GM21786 (cell line): ENCODE measurements around the gene CDK3.

ENCODE experiments used
- ATAC-seq: cut with Tn5 transposase; IDR thresholded peaks from one replicate; pipeline ENCODE4 v1.9.1; 2021; ENCODE audit not compliant: unreplicated experiment

Gene CDK3

GRCh38 chr17:76013377-76013932 lies 12.8 kb downstream of the CDK3 start:
- no peak for ATAC-seq

DNA sequence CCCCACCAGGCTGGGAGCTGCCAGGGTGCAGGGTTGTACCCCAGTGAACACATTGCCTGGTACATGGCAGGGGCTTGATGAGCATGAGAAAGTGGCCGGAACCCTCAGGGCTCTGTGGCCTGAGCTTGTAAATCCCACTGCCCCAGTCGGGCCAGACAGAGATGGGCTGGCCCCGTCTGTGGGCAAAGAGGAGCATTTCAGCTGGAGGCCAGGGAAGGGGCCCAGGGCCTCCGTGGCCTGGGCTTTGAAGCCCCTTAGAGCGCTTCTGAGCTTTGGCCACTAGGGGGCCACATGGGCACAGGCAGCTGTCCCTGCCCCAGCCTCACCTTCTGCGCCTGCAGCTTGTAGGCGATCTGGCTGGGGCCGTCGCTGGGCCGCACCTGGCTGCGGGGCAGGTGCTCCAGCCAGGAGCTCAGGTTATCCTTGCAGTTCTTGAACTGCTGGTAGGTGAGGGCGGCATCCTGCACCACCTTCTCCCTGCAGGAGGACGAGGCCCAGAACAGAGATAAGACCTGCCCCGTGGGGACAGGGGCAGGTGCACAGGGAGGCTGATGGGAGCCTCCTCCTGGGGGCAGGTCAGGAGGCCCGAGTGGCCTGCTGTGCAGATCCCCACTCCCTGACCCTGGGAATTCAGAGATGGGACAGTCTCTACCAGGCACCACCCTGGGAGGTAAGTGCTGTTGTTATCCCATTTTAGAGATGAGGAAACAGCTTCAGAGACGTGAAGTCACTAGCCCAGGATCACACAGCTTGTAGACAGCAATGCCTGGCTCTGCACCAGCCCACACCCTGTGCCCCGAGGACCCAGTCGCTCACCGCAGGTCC lies 13.7 kb downstream of the CDK3 start:
- no peak for ATAC-seq

DNA sequence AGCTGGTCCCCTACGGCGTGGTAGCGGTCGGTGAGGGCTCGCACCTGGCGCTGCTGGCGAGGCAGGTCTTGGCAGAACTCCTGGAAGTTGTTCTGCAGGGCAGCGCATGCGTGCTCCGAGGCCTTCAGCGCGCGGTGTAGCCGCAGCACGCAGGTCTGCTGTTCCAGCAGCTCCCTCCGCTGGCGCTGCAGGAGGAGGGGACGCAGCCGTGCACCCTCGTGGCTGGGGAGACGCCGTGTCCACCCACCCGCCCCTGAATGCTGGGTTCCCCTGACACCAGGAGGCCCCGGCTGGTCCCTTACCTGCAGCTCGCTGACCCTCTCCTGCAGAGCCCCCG lies 14.2 kb downstream of the CDK3 start:
- no peak for ATAC-seq

- ATAC-seq: no peak
These were observed 17.1 kb downstream of the CDK3 start for GRCh38 chr17:76017481-76018339.

DNA sequence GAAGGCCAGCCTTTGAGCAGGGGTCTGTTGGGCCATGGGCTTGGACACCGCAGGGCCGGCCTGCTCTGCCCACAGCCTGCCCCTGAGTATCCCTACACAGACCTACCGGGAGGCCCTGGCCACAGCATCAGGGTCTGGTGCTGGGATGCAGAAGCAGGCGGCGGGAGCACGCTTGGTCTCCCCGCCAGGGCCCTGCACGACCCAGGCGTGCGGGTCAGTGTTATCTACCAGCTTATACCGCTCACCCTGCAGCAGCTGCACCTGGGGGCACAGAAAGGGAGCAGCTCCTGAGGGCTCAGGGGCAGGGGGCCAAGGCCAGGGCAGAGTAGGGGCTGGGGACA lies 17.7 kb downstream of the CDK3 start:
- no peak for ATAC-seq

- ATAC-seq: no peak
These were observed 18.1 kb downstream of the CDK3 start for GRCh38 chr17:76018801-76019200.

DNA sequence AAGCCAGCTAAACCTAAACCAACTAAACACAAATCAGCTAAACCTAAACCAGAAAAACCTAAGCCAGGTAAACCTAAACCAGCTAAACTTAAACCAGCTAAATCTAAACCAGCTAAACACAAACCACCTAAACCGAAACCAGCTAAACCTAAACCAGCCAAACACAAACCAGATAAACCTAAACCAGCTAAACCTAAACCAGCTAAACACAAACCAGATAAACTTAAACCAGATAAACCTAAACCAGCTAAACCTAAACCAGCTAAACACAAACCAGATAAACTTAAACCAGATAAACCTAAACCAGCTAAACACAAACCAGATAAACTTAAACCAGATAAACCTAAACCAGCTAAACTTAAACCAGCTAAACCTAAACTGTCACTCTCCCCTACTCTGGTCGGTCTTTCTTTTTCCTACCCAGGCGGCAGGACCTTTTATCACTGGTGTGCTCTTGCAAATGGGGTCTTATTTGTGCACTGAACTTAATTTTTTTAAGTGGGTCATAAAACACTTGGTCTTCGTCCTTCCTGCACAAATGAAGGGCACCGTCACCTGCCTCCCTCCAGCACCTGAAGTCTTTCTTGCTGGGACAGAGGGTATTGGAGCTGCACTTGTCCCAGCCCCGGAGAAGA lies 19.3 kb downstream of the CDK3 start:
- ATAC-seq: no peak

DNA sequence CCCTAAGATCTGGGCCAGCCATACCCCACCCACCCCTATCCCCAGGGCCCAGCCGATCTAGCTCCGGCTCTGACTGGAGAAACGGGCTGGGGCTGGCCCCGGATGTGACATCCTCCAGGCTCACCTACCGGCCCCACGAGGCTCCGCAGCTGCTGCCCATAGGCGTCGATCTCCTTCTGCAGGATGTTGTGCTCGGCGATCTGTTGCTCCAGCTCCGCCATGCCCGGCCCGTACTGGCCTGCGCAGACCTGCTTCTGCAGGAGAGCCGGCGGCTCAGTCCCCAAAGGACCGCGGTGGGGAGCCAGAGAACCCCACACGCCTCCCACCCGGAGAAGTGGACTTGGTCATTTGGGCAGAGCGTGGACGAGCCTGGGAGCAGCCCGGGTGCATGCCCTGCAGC lies 21.6 kb downstream of the CDK3 start:
- ATAC-seq: no peak

DNA sequence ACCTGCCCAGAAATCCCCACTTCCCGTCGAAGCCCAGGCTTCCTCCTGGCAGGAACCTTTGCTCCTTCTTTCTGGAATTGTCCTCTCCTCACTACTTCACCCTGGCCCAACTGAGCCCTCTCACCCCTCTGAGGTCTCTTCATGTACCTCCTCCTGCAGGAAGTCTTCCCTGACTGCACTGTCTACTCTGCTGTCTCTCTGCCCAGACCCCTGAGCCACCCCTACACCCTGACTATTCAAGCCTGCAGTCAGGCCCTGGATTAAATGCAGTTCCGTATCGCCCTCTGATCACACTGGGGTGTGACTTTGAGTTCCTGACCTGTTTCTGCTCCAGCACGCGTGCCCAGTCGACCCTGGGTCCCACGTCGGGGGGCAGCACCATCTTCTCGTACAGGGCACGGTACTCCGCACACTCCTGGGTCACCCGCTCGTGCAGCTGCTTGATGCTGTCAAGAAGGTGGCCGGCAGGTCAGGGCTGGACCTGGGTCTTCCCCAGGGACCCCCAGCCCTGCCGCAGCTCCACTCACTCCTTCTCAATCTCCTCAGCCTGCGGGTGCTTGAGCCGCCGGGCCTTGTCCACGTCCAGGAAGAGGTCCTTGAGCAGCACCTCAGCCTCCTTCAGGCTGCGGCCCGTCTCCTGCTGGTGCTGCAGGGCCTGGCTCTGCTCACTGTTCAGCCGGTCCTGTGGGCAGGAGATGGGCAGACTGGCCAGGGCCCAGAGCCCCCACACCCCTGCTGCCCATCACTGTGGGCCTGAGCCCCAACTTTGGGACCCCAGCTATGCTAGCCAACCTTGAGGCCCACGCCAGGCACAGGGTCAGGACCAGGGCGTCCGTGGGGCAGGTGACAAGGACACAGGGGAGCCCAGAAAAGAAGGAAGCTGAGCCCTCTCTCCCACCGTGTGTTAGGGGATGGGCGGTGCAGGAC lies 22.6 kb downstream of the CDK3 start:
- no peak for ATAC-seq

DNA sequence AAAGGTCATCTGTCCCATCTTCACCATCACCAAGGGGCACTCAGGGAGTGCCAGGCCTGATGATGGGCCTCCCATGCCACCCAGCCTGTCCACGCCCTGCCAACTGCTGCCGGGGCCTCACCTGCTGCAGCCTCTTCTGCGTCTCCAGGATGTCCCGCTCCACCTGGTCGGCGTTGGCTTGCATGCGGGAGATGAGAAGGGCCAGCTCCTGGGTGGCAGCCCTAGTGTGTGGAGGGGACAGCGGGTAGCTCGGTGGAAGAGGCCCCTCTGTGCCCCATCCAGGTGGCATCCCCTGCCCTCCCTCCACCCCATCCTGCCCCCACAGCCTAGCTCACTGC lies 23.2 kb downstream of the CDK3 start:
- no peak for ATAC-seq

GRCh38 chr17:76024353-76024752 lies 23.7 kb downstream of the CDK3 start:
- no peak for ATAC-seq

- no peak for ATAC-seq
These were observed 24.6 kb downstream of the CDK3 start for GRCh38 chr17:76025294-76025693.

DNA sequence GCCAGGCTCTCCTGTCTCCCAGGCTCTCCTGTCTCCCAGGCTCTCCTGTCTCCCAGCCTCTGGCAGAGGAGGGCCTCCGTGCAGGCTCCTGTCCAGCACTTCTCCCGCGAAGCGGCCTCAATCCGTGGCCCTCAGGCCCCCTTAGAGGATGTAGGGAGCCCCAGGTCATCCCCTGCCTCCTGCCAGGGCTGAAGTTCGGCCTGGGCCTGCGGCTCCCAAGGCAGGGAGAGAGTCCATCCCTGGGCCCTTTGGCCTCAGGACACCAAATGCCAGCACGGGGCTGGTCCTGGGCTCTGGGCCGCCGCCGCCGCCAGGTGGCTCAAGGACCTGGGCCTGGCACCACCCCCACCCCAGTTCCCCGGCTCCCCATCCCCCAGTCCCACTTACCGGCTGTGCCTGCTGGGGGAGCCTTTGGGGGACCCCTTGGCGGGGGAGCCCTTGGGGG lies 26.1 kb downstream of the CDK3 start:
- no peak for ATAC-seq

DNA sequence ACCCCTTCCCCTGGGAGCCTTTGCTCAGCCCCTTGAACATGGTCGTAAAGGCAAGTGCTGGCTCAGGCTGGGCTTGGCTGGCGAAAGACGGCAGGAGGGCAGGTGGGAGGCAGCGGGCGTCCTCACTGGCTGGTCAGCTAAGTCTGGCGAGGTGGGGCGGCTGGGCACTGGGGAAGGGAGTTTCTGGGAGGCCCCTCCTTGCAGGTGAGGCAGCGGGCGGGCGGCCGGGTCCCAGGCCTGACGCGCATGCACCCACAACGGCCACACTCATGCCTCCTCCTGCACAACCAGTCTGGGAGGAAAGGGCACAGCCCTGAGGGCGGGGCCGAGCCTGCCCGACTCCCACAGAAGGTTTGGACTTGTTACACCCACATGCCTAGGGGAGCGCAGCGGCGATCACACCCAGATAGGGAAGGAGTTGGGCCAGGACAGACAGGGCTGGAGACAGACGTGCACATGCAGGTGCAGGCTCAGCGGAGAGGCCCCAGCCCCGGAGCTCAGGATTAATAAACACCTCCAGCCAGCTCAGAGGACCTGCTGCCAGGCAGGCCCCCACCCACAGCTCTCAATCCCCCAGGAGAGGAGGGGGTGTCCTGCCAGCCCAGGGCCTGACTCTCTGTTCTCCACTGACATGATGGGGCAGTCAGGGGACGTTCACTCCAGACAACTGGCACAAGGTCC lies 26.6 kb downstream of the CDK3 start, which contains the start of gene EVPL:
Gene EVPL (minus strand): TSS at position 148 of the 681 bp plus-strand sequence. CDS start 108 bp downstream, at position 40.
- ATAC-seq: no peak

- no peak for ATAC-seq
These were observed 31.6 kb downstream of the CDK3 start for GRCh38 chr17:76032073-76032779.

- ATAC-seq: no peak
These were observed 32.1 kb downstream of the CDK3 start for GRCh38 chr17:76032780-76033108.

DNA sequence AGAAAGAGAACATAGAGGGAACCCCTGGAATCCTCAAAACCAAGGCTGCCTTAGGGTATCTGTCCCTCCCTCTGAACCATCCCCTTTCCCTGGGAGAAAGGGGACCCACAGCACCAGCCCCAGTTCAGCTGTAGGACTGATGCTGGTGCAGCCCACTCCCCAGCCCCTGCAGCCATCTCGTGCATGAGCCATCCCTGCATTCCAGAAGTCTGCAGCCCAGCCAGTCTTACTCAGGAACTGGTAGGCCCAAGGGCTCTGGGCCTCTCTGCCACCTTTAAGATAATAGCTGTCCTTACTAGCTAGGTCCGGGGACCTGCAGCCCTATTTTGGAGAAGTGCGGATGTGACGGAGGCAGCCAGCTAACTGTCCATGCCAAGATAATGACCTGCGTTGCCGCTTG lies 32.5 kb downstream of the CDK3 start:
- ATAC-seq: no peak

- no peak for ATAC-seq
These were observed 34.0 kb downstream of the CDK3 start for GRCh38 chr17:76034428-76035350.
